ENCODE data around the gene ACAN.

The ACAN gene

DNA sequence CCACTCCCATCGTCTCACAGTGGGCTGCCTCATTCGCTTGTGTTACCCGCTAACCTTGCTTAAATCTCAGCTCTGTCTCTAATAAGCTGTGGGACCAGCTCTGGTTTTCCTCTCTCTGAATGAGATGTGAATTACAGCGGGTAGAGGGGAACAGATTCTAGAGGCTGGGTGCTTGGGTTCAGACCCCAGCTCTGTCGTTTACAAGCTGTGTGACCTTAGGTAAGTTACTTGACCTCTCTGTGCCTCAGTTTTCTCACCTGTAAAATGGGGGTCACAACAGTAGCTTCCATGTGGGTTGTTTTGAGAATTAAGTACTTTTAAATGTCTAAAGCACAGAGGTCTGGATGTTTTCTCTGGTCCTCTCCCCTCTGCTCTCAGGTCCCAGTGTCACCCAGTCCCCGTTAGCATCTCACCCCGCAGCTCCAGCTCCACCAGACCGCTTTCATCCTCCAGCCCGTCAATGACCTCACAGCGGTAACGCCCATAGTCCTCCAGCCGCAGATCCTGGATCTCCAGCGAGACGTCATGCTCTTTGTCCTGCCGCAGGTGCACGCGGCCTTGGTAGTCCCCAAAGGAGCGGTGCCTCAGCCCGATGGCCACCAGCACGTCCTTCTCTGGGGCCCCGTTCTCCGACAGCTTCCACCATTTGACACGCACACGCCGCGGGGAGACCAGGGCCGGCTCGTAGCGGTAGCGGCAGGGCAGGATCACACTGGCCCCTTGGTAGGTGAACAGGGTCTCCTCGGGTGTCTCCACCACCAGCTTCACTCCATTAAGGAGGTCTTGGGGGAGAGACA lies 77.9 kb downstream of the ACAN start:
- no peak for DNase-seq

DNA sequence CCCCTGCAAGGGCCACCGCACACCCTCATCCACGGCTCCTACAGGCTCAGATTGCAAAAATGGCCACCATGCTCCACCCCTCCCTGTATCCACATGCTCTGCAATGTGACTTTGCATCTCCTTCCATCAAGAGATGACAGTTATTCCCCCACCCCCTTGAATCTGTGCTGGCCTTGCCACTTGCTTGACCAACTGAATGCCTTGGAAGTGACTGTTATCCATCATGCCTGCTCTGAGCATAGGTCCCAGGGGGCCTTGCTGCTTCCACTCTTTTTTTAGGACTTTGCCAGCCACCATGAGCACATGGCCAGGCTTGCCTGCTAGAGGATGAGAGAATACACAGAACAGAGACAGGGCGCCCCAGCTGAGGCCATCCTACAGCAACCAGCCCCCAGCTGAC lies 78.5 kb downstream of the ACAN start:
- DNase-seq, result no peak

DNA sequence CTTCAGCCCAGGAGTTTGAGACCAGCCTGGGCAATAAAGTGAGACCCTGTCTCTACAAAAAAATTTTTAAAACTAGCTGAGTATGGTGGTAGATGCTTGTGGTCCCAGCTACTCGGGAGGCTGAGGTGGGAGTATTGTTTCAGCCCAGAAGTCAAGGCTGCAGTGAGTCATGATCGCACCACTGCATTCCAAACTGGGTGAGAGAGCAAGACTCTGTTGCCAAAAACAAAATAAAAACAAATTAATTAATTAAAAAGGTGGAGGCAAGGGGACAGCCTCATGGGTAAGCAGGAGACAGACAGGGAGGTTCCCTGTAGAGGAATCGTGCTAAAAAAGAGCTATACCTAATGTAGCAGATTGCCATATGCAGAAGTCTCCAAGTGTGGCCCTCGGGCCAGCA lies 79.5 kb downstream of the ACAN start:
- no peak for DNase-seq

DNA sequence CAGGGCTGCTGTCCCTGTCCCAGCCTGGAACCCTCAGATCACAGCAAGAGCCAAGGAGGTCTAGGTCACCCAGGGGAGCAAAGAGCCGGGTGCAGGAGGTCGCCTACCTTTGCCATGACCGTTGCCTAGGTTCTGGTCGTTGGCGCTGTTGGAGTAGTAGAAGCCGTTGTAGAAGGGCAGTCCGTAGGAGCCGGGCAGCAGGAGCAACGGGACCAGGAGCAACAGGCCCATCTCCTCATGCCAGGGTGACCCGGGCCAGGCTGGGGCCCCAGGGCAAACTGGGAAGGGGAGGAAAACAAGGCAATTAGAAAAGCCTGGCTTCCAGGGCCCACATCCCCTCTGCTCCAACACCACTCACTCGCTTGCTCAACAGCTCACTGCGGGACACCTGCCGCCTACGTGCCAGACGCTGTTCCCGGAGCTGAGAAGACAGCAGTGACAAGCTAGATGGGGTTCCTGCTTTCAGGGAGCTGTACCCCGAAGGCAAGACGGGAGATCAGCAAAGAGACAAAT lies 83.9 kb downstream of the ACAN start:
- no peak for DNase-seq

DNA sequence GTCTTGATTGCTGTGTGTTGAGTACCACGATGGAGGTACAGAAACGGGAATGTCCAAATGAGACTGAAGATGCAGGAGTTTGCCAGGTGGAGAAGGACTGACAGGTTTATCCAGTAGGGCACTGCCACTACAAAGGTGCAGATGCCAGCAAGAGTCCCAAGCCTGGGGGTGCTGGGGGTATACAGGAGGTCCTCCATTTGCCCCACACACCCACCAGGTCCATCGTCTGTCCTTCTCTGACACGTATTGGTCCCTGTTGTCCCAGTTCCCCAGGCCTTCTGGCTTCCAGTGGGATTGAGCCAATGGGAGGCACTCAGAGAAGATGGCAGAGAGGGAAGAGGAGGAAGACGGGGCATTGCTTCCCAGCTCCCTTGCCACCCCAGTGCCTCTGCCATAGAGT lies 85.5 kb downstream of the ACAN start:
- DNase-seq, result no peak

DNA sequence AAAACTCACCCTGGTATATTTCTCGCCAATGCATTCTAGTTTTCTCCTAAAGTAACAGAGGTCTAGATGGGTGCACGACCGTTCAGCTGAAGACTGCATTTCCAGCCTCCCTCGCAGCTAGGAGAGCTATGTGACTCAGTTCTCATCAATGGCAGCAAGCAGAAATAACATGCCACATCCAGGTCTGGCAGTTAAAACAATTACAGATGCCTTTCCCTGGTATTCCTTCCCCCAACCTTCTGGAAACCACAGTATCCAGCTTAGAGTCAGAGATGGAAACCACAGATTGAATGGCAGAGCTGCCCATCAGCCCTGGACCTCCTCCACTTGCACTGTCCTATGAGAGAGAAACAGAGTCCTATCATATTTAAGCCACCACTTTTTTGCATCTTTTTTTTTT lies 87.3 kb downstream of the ACAN start:
- no peak for DNase-seq

DNA sequence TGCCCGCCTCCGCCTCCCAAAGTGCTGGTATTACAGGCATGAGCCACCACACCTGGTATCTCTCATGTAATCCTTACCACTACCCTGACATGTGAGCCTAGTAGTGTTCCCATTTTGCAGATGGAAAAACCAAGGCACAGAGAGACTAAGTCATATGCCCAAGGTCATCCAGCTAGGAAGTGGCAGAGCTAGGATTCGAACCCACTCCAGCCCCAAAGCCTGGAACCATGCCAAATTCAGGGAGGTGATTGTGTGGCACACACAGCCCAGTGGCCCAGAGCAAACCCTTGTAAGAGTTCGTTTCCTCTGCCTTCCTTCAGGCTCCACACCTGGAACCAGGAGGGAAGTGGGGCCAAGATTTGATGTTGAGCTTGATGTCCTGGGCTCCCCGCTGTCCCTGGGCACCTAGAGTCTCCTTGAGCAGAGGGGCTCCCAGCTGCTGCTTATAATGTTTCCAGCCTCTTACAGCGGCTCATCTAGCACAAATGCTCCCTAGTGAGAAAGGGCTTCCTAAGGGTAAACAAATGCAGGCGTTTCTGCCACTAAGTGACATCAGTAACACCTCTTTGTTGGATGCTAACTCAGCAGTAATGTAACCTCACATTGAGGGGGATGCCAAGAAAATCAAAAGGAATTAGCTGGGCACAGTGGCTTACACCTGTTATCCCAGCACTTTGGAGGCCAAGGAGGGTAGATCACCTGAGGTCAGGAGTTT lies 88.5 kb downstream of the ACAN start:
- no peak for DNase-seq

DNA sequence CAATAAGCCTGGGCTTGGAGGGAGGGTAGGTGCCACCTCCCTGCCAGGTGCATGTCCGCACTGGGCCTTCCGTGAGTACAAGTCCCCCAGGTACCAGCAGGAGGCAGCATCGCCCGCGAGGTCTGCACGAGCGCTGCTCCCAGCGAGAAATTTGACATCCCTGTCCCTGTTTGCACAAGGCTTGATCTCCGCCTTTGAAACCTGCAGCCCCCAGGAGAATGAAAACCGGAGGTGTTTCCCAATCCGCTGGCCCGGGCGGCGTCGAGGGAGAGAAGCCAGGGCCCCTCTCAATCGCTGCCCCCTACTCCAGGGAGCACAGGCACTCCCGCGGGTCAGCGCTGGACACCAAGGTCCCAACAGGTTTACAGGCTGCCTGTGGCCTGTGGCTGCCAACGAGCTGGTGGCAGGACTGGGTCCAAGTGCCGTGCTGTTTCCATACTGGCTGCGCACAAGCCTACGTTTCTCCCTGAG lies 91.1 kb downstream of the ACAN start:
- DNase-seq, result peak; percentile 80

DNA sequence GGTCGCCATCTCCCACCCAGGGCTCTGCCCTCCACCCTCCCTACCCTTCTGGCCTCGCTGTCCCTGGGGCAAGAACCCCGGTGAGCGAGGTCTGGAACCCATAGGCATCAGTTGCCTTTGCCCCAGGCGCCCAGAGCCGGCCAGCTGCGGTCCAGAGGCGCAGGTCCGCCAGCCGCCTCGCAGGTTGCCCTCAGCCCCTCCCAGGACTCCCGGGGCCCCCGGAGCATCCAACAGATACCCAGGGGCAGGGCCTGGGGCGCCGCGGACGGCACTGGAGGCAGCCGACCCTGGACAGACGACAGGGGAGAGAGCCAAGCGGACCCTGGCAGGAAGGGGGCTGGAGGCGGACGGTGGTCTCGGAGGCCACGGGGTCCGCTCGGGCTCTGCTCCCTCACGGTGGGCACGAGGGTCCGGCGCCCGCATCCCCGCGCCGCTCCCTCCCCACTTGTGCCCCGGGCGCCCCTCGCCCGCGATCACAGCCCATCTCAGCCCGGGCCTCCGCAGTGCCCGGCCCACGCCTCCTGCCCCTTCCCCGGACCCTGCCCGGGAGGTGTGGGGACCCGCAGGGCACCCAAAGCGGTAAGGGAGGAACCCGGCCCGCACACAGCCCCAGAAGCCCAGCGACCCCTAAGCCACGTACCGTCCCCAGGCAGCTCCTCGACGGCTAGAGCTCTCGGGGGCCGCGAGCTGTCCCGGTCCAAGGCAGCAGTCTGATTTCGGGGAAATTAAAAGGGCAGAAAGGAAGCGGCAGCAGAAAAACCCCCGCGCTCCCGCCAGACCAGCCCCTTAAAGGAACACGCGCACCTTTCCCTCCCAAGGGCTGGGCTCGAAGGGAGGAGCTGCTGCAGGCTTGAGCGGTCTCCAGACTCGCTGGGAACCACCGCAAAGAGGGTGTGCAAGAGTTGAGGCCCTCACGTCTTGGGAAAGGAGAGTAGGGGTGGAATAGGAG lies 91.9 kb downstream of the ACAN start, which contains the start of gene HAPLN3:
Gene HAPLN3 (minus strand): TSS at position 726 of the 949 bp plus-strand sequence. CDS start 8,246 bp downstream, outside the sequence.
- peak; percentile 56 for DNase-seq

DNA sequence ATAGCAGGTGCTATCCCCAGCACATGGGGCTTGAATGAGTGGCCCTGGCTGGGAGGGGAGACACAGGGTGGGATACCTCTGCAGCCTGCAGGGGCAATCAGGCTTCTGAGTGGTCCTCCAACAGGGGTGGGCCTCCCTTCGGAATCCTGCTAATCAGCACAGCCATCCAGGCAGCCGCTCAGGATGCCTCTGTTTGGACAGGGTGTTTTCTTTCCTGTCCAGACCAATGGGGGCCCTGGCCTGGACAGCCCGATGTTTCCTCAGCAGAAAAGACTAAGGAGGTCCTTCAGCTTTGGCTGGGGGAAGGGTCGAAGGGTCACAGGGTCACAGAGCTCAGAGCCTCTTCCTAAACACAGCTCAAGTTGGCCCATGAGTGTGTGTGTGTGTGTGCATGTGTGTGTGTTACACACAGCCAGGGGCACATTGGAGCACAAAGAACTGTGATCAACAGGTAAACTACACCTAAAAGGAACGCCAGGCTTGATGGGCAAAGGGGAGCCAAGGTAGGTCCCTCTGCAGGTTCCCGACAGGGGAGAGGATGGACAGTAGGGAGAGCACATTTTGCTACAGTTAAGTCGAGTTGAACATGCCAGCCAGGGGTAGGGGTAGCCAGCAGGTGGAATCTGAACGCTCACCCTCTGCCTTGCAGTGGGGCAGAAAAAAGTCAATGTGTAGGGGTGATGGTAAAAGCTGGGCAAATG lies 93.2 kb downstream of the ACAN start:
- no peak for DNase-seq

DNA sequence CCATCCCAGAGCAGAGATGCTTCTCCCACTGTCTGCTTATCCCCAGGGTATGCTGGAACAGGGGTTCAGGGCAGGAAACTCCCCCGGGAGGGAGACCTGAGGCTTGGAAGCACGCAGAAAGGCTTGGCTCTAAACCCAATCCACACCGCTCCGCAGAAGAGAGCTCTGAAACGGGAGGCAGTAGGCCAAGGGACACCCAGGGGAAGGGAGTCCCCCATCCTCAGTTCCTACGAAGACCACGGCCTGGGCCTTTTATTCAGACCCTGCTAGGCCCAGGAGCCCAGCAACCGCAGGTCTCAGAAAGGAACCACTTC lies 93.9 kb downstream of the ACAN start:
- no peak for DNase-seq

DNA sequence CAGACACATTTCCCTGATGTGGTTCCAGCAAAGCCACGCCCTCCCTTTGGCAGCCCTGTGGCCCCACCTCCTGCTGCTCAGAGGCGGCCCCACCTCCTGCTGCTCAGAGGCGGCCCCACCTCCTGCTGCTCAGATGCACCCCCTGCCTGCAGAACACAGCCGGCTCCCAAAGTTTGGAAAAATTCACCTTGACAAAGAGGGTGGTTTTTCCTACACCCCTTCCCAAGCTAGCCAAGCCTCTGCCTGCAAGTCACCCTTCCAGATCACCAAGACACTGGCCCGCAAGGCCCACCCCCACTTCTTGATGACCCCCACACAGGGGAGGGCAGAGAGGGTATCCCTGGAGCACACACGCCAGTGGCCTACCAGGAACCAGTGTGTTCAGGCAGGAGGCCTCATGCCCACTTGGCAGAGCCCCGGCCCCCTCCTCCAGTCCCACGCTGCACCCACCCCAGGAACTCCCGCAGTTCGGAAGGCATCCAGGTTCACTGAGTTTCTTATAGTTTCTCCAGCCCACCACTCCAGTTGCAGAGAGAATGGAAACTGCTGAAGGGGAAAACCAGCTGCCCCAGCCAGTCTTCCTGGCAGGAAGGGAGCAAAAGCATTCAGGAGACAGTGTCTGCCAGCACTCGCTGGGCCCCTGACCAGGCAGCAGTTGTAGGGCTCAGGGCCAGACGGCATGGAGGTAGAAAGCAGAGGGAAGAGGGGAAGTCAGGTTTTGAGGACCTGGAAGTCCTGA lies 94.4 kb downstream of the ACAN start:
- DNase-seq, result peak; percentile 81

DNA sequence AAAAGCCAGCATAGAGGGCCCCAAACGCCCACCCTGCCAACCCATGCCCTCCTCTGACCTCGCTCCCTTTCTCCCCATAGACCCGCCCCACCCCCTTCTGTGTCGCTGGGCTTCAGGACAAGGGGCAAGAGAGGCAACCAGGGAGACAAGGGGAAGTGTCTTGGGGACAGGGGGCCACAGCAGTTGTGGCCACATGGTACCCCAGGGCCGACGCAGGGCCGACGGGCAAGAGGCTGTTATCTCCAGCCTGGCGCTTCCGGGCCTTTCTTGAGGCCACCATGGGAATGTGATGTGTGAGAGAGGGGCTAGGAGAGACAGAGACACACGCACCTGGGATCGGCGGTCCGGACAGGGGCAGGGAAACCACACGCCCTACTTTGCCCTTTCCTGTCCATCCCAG lies 95.5 kb downstream of the ACAN start:
- no peak for DNase-seq

DNA sequence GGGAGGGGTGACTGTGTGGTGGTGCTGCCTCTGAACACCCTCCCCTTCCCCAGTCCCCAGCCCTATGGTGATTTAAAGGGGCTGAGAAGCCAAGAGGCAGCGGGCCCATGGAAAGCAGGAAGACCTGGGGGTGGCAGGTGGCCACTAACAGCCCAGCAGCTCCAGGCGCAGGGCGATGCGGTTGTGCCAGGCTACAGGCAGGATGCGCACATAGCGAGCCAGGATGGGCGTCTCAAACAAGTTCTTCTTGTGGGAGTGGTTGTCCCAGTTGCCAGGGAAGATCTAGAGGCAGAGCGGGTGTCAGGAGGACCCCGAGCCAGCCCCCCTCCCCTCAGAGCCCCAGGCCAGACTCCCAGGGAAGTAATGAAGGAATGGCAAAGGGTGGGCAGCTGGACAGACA lies 96.0 kb downstream of the ACAN start:
- DNase-seq, result no peak

DNA sequence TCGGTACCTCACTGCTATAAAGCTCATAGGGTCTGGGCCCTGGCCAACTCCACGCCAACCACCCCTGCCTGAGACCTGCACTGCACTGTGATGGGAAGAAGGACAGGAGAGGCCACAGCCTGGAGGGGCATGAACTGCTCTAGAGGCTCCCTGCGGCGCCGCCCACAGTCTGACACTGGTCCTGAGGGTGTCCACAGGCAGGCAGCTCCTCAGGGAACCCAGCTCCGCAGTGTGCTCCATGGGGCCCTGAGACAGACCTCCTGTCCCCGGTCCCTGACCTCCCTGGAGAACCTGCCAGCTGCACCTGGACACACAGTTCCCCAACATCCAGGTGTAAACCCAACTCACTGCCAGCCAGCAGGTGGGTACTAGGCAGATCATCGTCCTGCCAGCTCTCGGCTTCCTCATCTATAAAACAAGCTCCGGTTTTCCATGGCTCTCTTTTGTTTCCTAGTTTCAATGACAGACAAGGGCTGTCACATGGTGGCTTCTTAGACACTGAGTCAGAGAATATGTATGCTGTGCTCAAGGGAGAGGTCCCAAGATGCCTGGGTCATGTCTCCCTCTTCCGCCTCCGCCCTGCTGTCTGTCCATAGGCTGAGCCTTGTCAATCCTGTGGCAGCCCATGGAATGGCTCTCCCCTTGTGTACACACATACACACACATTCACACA lies 97.2 kb downstream of the ACAN start:
- DNase-seq, result no peak

DNA sequence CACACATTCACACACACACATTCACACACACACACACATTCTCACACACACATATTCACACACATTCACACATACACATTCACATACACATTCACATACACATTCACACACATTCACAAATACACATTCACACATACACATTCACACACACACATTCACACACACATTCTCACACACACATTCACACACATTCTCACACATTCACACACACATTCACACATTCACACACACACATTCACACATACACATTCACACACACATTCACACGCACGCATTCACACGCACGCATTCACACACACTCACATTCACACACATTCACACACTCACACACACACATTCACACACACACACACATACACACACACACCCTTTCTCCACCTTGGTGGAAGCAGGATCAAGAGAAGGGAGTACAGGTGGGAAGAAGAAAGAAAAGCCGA lies 97.8 kb downstream of the ACAN start:
- no peak for DNase-seq

DNA sequence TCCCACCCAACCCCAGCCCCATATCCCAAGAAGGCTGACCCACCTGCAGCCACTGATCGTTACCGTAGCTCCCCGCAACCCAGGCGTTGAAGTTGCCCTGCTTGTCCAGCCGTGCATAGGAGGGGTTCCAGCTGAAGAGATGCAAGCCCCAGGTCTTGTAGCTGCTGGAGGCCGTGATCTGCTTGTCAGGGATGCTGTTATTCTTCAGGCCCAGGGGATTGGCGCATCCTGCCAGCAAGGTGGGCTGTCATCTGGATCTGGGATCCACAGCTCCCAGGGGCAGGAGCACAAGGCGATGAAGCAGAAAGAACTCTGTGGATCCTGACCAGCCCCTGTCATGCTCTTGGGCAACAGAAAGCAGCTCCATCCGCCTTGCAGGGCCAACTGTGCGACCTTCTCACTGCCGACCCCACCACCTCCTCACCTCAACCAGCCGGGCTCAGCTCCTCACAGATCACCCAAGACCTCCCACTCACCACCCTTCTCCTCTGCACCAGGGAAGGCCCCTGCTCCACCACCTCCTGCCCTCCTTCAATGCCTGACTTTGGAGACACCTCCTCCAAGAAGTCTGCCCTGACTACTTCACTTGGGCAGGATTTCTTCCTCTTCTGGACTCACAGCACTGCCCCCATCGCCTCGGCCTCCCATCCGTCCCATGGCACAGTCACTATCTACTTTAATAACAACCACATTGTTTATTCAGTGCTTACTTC lies 98.4 kb downstream of the ACAN start:
- DNase-seq, result no peak

DNA sequence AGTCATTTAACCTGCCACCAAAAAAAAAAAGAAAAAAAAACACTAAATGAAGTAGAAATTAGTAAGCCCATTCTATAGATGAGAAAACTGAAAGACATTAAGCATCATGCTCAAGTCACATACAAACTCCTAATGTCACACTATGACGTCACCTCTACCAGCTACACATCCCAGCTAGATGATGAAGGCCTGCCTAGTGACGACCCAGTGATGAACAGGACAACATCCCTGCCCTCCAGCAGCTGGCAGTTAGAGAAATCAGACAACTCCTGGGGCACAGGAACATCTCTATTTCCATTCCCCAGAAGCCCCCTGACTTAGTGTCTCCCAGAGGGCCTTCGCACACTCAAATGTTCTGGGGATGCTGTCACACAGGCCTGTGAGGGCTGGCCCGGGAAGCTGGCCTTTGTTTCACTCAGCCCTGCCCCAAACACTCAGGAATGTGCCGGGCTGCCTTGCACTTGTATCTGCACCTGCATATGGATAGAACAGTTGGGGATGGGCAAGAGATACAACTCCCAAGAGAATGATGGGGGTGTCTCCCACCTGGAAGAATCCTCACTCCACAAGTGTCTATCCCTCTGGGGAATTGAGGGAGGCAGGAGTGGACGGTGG lies 99.1 kb downstream of the ACAN start:
- DNase-seq, result no peak

DNA sequence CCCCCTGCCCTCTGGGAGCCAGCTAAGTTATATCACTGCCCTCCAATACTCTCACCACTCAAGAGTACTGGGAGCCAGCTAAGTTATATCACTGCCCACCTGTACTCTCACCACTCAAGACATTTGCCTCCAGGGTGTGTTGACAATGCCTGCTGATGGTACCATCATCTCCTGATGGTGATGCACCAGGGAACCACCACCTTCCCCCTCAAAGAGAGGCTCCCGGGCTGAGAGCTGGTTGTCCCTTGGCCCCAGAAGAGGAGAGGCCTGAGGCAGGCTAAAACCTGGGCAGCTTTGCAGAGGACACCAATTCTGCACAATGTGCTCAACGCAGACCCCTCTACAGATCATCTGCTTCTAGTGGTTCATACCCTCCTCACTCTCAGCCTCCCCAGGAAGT lies 99.6 kb downstream of the ACAN start:
- DNase-seq, result no peak

DNA sequence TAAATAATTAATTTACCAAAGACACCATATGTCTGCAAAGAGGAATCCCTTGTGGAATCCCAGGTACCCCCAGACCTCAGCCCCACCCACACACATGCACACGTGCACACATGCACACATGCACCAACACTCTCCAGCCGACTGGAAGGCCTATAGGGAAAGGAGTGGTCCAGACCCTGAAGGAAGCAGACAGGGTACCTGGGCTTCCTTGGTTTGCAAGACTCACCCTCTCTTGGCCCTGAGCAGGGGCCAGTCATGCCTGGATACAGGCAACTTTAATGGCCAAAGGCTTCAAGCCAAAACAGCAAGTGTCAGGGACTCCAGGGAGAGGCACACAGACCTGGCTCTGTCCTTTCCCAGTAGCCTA lies 101.0 kb downstream of the ACAN start:
- no peak for DNase-seq
